22Rv1 (cell line): ENCODE data around the gene RBMS3.

Source experiments
- H3K27ac ChIP-seq: fragments of 450-650 bp; 2 replicates; pipeline ENCODE4 v1.5.1; 2017
- CTCF ChIP-seq: fragments of 450-650 bp; IDR thresholded peaks from 2 replicates; pipeline ENCODE4 v1.5.1; 2017; ENCODE audit warnings: mild to moderate bottlenecking
- ZFX ChIP-seq: fragments of 450-650 bp; IDR thresholded peaks from 2 replicates; pipeline ENCODE4 v1.6.1; 2017; ENCODE audit warnings: antibody characterized with exemption, borderline replicate concordance

The RBMS3 gene

GRCh38 chr3:29755416-29755815 is 474.5 kb downstream of the RBMS3 start:
- no peak overlapping the region for H3K27ac ChIP-seq
- TF ChIP-seq CTCF (no peak), ZFX (no peak)

GRCh38 chr3:29757054-29757777 is 476.3 kb downstream of the RBMS3 start:
- no peak overlapping the region for H3K27ac ChIP-seq
- TF ChIP-seq ZFX: no peak
- no peak for TF ChIP-seq CTCF

- TF ChIP-seq CTCF (no peak), ZFX (no peak)
- H3K27ac ChIP-seq: no peak overlapping the region
Measured at GRCh38 chr3:29758108-29758433, 477.2 kb downstream of the RBMS3 start.

- no peak overlapping the region for H3K27ac ChIP-seq
- TF ChIP-seq CTCF: no peak
- no peak for TF ChIP-seq ZFX
Measured at GRCh38 chr3:29758434-29759322, 477.8 kb downstream of the RBMS3 start.

- no peak overlapping the region for H3K27ac ChIP-seq
- TF ChIP-seq ZFX: no peak
- no peak for TF ChIP-seq CTCF
Measured at GRCh38 chr3:29759411-29760225, 478.7 kb downstream of the RBMS3 start.

- no peak overlapping the region for H3K27ac ChIP-seq
- no peak for TF ChIP-seq ZFX
- TF ChIP-seq CTCF: no peak
Measured at GRCh38 chr3:29760226-29760685, 479.4 kb downstream of the RBMS3 start.
